Mesenchymal stem cell (in vitro differentiated cells and primary cell): ENCODE data around the gene GRAMD1B.

ENCODE experiments used
- DNase-seq: peaks from one replicate; pipeline ENCODE4 v3.0.0-alpha.2; 2013
- H2AFZ ChIP-seq: one replicate; pipeline ENCODE4 v1.6.1; 2013; ENCODE audit warnings: low read depth, mild to moderate bottlenecking, control low read depth, inconsistent platforms, low read length, moderate library complexity
- H2AK5ac ChIP-seq: 2 replicates; pipeline ENCODE4 v1.6.1; 2013; ENCODE audit warnings: low read length, moderate library complexity, mild to moderate bottlenecking, inconsistent platforms; ENCODE audit not compliant: severe bottlenecking
- H2BK120ac ChIP-seq: one replicate; pipeline ENCODE4 v1.6.1; 2013; ENCODE audit warnings: low read depth, mild to moderate bottlenecking, inconsistent platforms, low read length, moderate library complexity
- H2BK12ac ChIP-seq, 2 experiments: one replicate each; pipeline ENCODE4 v1.6.1; 2013; ENCODE audit warnings: inconsistent platforms in 2 of 2, low read length in 2 of 2, mild to moderate bottlenecking in 2 of 2, moderate library complexity in 2 of 2, control low read depth in 1 of 2
- H2BK15ac ChIP-seq: one replicate; pipeline ENCODE4 v1.6.1; 2013; ENCODE audit warnings: mild to moderate bottlenecking, low read depth, inconsistent platforms; ENCODE audit not compliant: poor library complexity, severe bottlenecking
- H2BK5ac ChIP-seq: 2 replicates; pipeline ENCODE4 v1.6.1; 2013; ENCODE audit warnings: low read depth, mild to moderate bottlenecking, low read length, control low read depth, inconsistent platforms; ENCODE audit not compliant: poor library complexity, severe bottlenecking
- H3K14ac ChIP-seq, 2 experiments: one replicate each; pipeline ENCODE4 v1.6.1; 2013; ENCODE audit warnings: inconsistent platforms in 2 of 2, low read length in 2 of 2, control low read depth in 1 of 2, mild to moderate bottlenecking in 1 of 2, moderate library complexity in 1 of 2
- H3K18ac ChIP-seq, 2 experiments: one replicate each; pipeline ENCODE4 v1.6.1; 2013; ENCODE audit warnings: inconsistent platforms in 2 of 2, low read length in 2 of 2, control low read depth in 1 of 2, low read depth in 1 of 2, mild to moderate bottlenecking in 1 of 2
- H3K23ac ChIP-seq, 2 experiments: one replicate each; pipeline ENCODE4 v1.6.1; 2013; ENCODE audit warnings: inconsistent platforms in 2 of 2, low read length in 2 of 2, mild to moderate bottlenecking in 2 of 2, moderate library complexity in 2 of 2, control low read depth in 1 of 2
- H3K27ac ChIP-seq: 2 replicates; pipeline ENCODE4 v1.5.1; 2013; ENCODE audit warnings: mild to moderate bottlenecking, moderate library complexity, low read length, control low read depth, inconsistent platforms; ENCODE audit not compliant: poor library complexity, severe bottlenecking
- H3K27me3 ChIP-seq, 2 experiments: 2 replicates each; pipeline versions ENCODE4 v1.6.1 to v1.7.0; 2013; ENCODE audit warnings: low read length in 2 of 2, mild to moderate bottlenecking in 2 of 2, moderate library complexity in 2 of 2, control low read depth in 1 of 2, inconsistent platforms in 1 of 2; ENCODE audit not compliant: control insufficient read depth in 1 of 2, insufficient read depth in 1 of 2
- H3K36me3 ChIP-seq, 2 experiments: 2 replicates each; pipeline versions ENCODE4 v1.6.1 to v1.7.0; 2013; ENCODE audit warnings: low read length in 2 of 2, control low read depth in 1 of 2, inconsistent platforms in 1 of 2, low read depth in 1 of 2, mild to moderate bottlenecking in 1 of 2; ENCODE audit not compliant: insufficient read depth in 2 of 2, control insufficient read depth in 1 of 2
- H3K4ac ChIP-seq, 2 experiments: one replicate each; pipeline ENCODE4 v1.6.1; 2013; ENCODE audit warnings: inconsistent platforms in 2 of 2, low read length in 2 of 2, mild to moderate bottlenecking in 2 of 2, moderate library complexity in 2 of 2, control low read depth in 1 of 2, low read depth in 1 of 2
- H3K4me1 ChIP-seq: 2 replicates; pipeline ENCODE4 v1.6.1; 2013; ENCODE audit warnings: low read depth, low read length, control low read depth; ENCODE audit not compliant: control insufficient read depth, insufficient read depth
- H3K4me2 ChIP-seq: 2 replicates; pipeline ENCODE4 v1.6.1; 2013; ENCODE audit warnings: low read length, mild to moderate bottlenecking, inconsistent platforms; ENCODE audit not compliant: poor library complexity, severe bottlenecking
- H3K4me3 ChIP-seq, 2 experiments: 2 replicates each; pipeline versions ENCODE4 v1.5.1 to v1.7.0; 2013; ENCODE audit warnings: low read length in 2 of 2, mild to moderate bottlenecking in 2 of 2, control low read depth in 1 of 2, low read depth in 1 of 2; ENCODE audit not compliant: insufficient read depth in 1 of 2
- H3K79me1 ChIP-seq: replicated peaks from 2 replicates; pipeline ENCODE4 v1.6.1; 2013; ENCODE audit warnings: mild to moderate bottlenecking, control low read depth, low read length, inconsistent platforms; ENCODE audit not compliant: poor library complexity, severe bottlenecking
- H3K9ac ChIP-seq: 2 replicates; pipeline ENCODE4 v1.7.0; 2013; ENCODE audit warnings: mild to moderate bottlenecking, low read length, moderate library complexity
- H3K9me3 ChIP-seq: 2 replicates; pipeline ENCODE4 v1.7.0; 2013; ENCODE audit warnings: mild to moderate bottlenecking, low read length; ENCODE audit not compliant: control insufficient read depth
- H4K8ac ChIP-seq: one replicate; pipeline ENCODE4 v1.6.1; 2013; ENCODE audit warnings: inconsistent platforms, mild to moderate bottlenecking, low read length, moderate library complexity
- H4K91ac ChIP-seq: one replicate; pipeline ENCODE4 v1.6.1; 2013; ENCODE audit warnings: mild to moderate bottlenecking, low read length, inconsistent platforms
- WGBS: methylation state at CpG from one replicate; pipeline ENCODE4 v1.1.7; 2013; ENCODE audit warnings: mixed read lengths; 5-methylcytosine and 5-hydroxymethylcytosine counted together

GRAMD1B gene

DNA sequence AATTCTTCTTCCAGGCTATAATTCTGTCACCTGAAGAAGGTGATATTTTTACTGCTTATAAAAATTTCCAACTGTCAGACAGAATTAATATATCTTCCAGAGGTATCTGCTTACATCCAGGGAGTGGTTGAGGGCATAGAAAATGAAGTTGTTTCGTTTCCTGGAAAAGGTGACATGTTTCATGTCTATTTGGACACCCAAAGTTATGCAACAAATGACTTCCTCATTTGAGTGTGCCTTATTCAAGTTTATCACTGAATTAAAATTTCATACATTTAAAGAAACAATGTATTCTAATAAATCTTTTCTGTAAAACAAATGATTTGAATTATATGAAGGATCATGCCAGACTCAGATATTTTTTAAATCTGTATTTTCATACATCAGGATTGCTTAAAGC lies 8.5 kb upstream of the GRAMD1B start:
- H3K4ac ChIP-seq: no peak overlapping the region
- H2BK15ac ChIP-seq: no peak overlapping the region
- H3K4me2 ChIP-seq: no peak overlapping the region
- H3K4me1 ChIP-seq: no peaks in the 10 kb centered on the region
- no peak for DNase-seq
- H3K18ac ChIP-seq: no peak overlapping the region
- H3K79me1 ChIP-seq: no peaks in the 10 kb centered on the region
- H3K9me3 ChIP-seq: no peaks in the 10 kb centered on the region
- H4K91ac ChIP-seq: no peak overlapping the region
- H4K8ac ChIP-seq: no peak overlapping the region
- no peak overlapping the region for H2BK5ac ChIP-seq
- peaks cover 35 to 44% of the 10 kb centered on the region in 2 experiments for H3K27me3 ChIP-seq
- no peak overlapping the region for H2AFZ ChIP-seq
- no peak overlapping the region for H3K9ac ChIP-seq
- H3K23ac ChIP-seq: no peak overlapping the region
- no peak overlapping the region for H2BK12ac ChIP-seq
- no peak overlapping the region for H2BK120ac ChIP-seq
- H2AK5ac ChIP-seq: no peak overlapping the region
- H3K14ac ChIP-seq: no peak overlapping the region
- H3K4me3 ChIP-seq: no peak overlapping the region
- no CpG with 5 or more reads among the region's 1 CpG for WGBS
- no peaks in the 10 kb centered on the region for H3K36me3 ChIP-seq
- no peak overlapping the region for H3K27ac ChIP-seq

GRCh38 chr11:123425367-123425766 lies 4.7 kb upstream of the GRAMD1B start:
- DNase-seq: no peak
- H3K36me3 ChIP-seq: no peaks in the 10 kb centered on the region
- H2AFZ ChIP-seq: no peak overlapping the region
- H2AK5ac ChIP-seq: no peak overlapping the region
- 66% methylated on average over 3 of the region's 4 CpGs for WGBS
- no peak overlapping the region for H3K27ac ChIP-seq
- H3K4me2 ChIP-seq: no peak overlapping the region
- H3K4ac ChIP-seq: no peak overlapping the region
- H3K9ac ChIP-seq: no peak overlapping the region
- peaks cover 27 to 52% of the 10 kb centered on the region in 2 experiments for H3K27me3 ChIP-seq
- H2BK15ac ChIP-seq: no peak overlapping the region
- H3K18ac ChIP-seq: no peak overlapping the region
- H3K23ac ChIP-seq: no peak overlapping the region
- H2BK5ac ChIP-seq: no peak overlapping the region
- H3K14ac ChIP-seq: no peak overlapping the region
- no peak overlapping the region for H4K8ac ChIP-seq
- H4K91ac ChIP-seq: no peak overlapping the region
- H2BK120ac ChIP-seq: no peak overlapping the region
- no peaks in the 10 kb centered on the region for H3K79me1 ChIP-seq
- H3K4me1 ChIP-seq: peaks cover 8% of the 10 kb centered on the region
- no peaks in the 10 kb centered on the region for H3K9me3 ChIP-seq
- H3K4me3 ChIP-seq: no peak overlapping the region
- H2BK12ac ChIP-seq: no peak overlapping the region

DNA sequence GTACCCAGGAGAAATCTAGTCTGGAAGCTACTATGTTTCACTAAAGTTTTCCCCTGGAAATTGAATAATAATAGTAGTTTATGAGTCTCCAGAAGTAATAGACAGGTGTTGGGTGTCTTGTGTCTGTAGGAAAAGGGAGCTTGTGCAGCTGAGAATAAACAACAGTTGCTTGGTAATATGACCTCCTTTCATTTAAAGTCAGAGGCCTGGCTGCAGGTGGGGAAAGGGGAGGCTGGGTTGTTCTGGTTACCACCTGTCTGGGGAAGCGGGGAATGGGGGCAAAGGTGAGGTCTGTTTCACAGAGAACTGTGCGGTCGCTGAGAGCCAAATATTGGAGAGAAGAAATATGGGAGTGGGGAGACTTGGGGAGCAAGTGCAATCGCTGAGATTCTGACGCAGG lies 3.3 kb upstream of the GRAMD1B start:
- H4K91ac ChIP-seq: no peak overlapping the region
- no peak overlapping the region for H2AK5ac ChIP-seq
- peaks cover 15% of the 10 kb centered on the region for H3K4me1 ChIP-seq
- no peak overlapping the region for H3K4me2 ChIP-seq
- H3K27me3 ChIP-seq: peaks cover 27 to 62% of the 10 kb centered on the region in 2 experiments
- H2BK120ac ChIP-seq: no peak overlapping the region
- no peak overlapping the region for H3K23ac ChIP-seq
- H4K8ac ChIP-seq: no peak overlapping the region
- H3K9ac ChIP-seq: no peak overlapping the region
- H3K79me1 ChIP-seq: no peaks in the 10 kb centered on the region
- no peak overlapping the region for H3K18ac ChIP-seq
- no peak overlapping the region for H3K14ac ChIP-seq
- no peaks in the 10 kb centered on the region for H3K9me3 ChIP-seq
- no peaks in the 10 kb centered on the region for H3K36me3 ChIP-seq
- no peak overlapping the region for H3K4me3 ChIP-seq
- H2BK15ac ChIP-seq: no peak overlapping the region
- no peak overlapping the region for H2BK12ac ChIP-seq
- no peak overlapping the region for H3K4ac ChIP-seq
- H2AFZ ChIP-seq: no peak overlapping the region
- no peak overlapping the region for H2BK5ac ChIP-seq
- DNase-seq: no peak
- H3K27ac ChIP-seq: no peak overlapping the region
- WGBS: 80% methylated on average over 5 of the region's 5 CpGs

GRCh38 chr11:123427405-123427804 lies 2.7 kb upstream of the GRAMD1B start:
- Histone ChIP-seq H3K23ac (no peak overlapping the region), H4K91ac (no peak overlapping the region), H3K14ac (no peak overlapping the region), H3K4me2 (no peak overlapping the region), H3K9me3 (no peaks in the 10 kb centered on the region), H2BK12ac (no peak overlapping the region), H2AK5ac (no peak overlapping the region), H3K27ac (no peak overlapping the region), H3K9ac (no peak overlapping the region), H3K27me3 (peaks cover 22 to 58% of the 10 kb centered on the region in 2 experiments), H2BK15ac (no peak overlapping the region), H3K4ac (no peak overlapping the region), H3K18ac (no peak overlapping the region), H3K79me1 (no peaks in the 10 kb centered on the region), H3K4me1 (peaks cover 15% of the 10 kb centered on the region), H3K4me3 (no peak overlapping the region), H4K8ac (no peak overlapping the region), H2BK120ac (no peak overlapping the region), H3K36me3 (no peaks in the 10 kb centered on the region), H2BK5ac (no peak overlapping the region), H2AFZ (no peak overlapping the region)
- no peak for DNase-seq
- WGBS: 88% methylated on average over 2 of the region's 2 CpGs
